ENCODE data around the gene RIMBP3C. TPM values are rescaled to one million over a fixed set of nuclear protein-coding genes. Genes with fewer than 3 reads are reported as not detected.
"Not testable (repeated sequence)": the region's sequence is repeated elsewhere in the genome, so short reads cannot be mapped to it uniquely, and the experiment has no call there.

Gene RIMBP3C
- total and polyA plus RNA-seq, 4 donors = 0.05 to 0.40 (median 0.10) TPM; not detected in 1

GRCh38 chr22:21563912-21564311, 12.7 kb upstream of the RIMBP3C start:
- DNase-seq (no peak), ATAC-seq (ENCODE audit: insufficient read depth, low FRiP score) (no peak)
- H3K4me3 ChIP-seq = no peak overlapping the region
- no peaks in the 10 kb centered on the region for H3K27me3 ChIP-seq (ENCODE audit: control insufficient read depth in 3 of 3, insufficient read depth in 3 of 3, low read length in 2 of 3)
- H3K27ac ChIP-seq (ENCODE audit: low read depth in 1 of 2, low read length in 1 of 2) = no peak overlapping the region
- WGBS, 2 donors = 97% methylated on average over 8 of the region's 8 CpGs
- TF ChIP-seq CTCF (IDR thresholded peaks at IDR 0.05; ENCODE audit: control extremely low read depth, extremely low read depth) = no peak
- H3K36me3 ChIP-seq (ENCODE audit: control insufficient read depth in 4 of 4, insufficient read depth in 4 of 4, low read length in 4 of 4) = no peaks in the 10 kb centered on the region
- H3K4me1 ChIP-seq (ENCODE audit: control insufficient read depth in 5 of 5, insufficient read depth in 5 of 5, low read length in 5 of 5) = peaks cover 2 to 6% (median 3%) of the 10 kb centered on the region in 5 donors
- no peak overlapping the region for H3K9ac ChIP-seq (ENCODE audit: insufficient read depth in 1 of 2, low read length in 2 of 2)
- H3K9me3 ChIP-seq (ENCODE audit: control insufficient read depth in 4 of 4, insufficient read depth in 3 of 4, low read length in 3 of 4) = no peaks in the 10 kb centered on the region

GRCh38 chr22:21560657-21561056, 9.4 kb upstream of the RIMBP3C start:
- not testable (repeated sequence) for H3K27me3 ChIP-seq (ENCODE audit: control insufficient read depth in 3 of 3, insufficient read depth in 3 of 3, low read length in 2 of 3); H3K36me3 ChIP-seq (ENCODE audit: control insufficient read depth in 4 of 4, insufficient read depth in 4 of 4, low read length in 4 of 4); H3K9me3 ChIP-seq (ENCODE audit: control insufficient read depth in 4 of 4, insufficient read depth in 3 of 4, low read length in 3 of 4); ATAC-seq (ENCODE audit: insufficient read depth, low FRiP score); DNase-seq; H3K4me1 ChIP-seq (ENCODE audit: control insufficient read depth in 5 of 5, insufficient read depth in 5 of 5, low read length in 5 of 5); H3K9ac ChIP-seq (ENCODE audit: insufficient read depth in 1 of 2, low read length in 2 of 2); H3K27ac ChIP-seq (ENCODE audit: low read depth in 1 of 2, low read length in 1 of 2); H3K4me3 ChIP-seq
- WGBS, 2 donors = 43% methylated on average over 1 of the region's 3 CpGs; no CpG with 5 or more reads in 1 of the 2 donors

GRCh38 chr22:21559345-21560125, 8.3 kb upstream of the RIMBP3C start:
- not testable (repeated sequence) for H3K9ac ChIP-seq (ENCODE audit: insufficient read depth in 1 of 2, low read length in 2 of 2); H3K27ac ChIP-seq (ENCODE audit: low read depth in 1 of 2, low read length in 1 of 2); H3K4me3 ChIP-seq; H3K27me3 ChIP-seq (ENCODE audit: control insufficient read depth in 3 of 3, insufficient read depth in 3 of 3, low read length in 2 of 3); DNase-seq; H3K4me1 ChIP-seq (ENCODE audit: control insufficient read depth in 5 of 5, insufficient read depth in 5 of 5, low read length in 5 of 5); H3K36me3 ChIP-seq (ENCODE audit: control insufficient read depth in 4 of 4, insufficient read depth in 4 of 4, low read length in 4 of 4); H3K9me3 ChIP-seq (ENCODE audit: control insufficient read depth in 4 of 4, insufficient read depth in 3 of 4, low read length in 3 of 4)
- 49 to 67% methylated on average over 5 to 7 of the region's 10 CpGs for WGBS, 2 donors
- ATAC-seq (ENCODE audit: insufficient read depth, low FRiP score) = peak; percentile 14

- not testable (repeated sequence) for H3K27ac ChIP-seq (ENCODE audit: low read depth in 1 of 2, low read length in 1 of 2); H3K4me1 ChIP-seq (ENCODE audit: control insufficient read depth in 5 of 5, insufficient read depth in 5 of 5, low read length in 5 of 5); H3K4me3 ChIP-seq; H3K9ac ChIP-seq (ENCODE audit: insufficient read depth in 1 of 2, low read length in 2 of 2); DNase-seq; H3K36me3 ChIP-seq (ENCODE audit: control insufficient read depth in 4 of 4, insufficient read depth in 4 of 4, low read length in 4 of 4); H3K27me3 ChIP-seq (ENCODE audit: control insufficient read depth in 3 of 3, insufficient read depth in 3 of 3, low read length in 2 of 3); H3K9me3 ChIP-seq (ENCODE audit: control insufficient read depth in 4 of 4, insufficient read depth in 3 of 4, low read length in 3 of 4)
- peak; percentile 74 for ATAC-seq (ENCODE audit: insufficient read depth, low FRiP score)
- no CpG with 5 or more reads among the region's 44 CpGs for WGBS, 2 donors
Observed at GRCh38 chr22:21550678-21551047, 598 bp downstream of the RIMBP3C start.

- not testable (repeated sequence) for H3K9me3 ChIP-seq (ENCODE audit: control insufficient read depth in 4 of 4, insufficient read depth in 3 of 4, low read length in 3 of 4); H3K27me3 ChIP-seq (ENCODE audit: control insufficient read depth in 3 of 3, insufficient read depth in 3 of 3, low read length in 2 of 3); H3K4me1 ChIP-seq (ENCODE audit: control insufficient read depth in 5 of 5, insufficient read depth in 5 of 5, low read length in 5 of 5); H3K27ac ChIP-seq (ENCODE audit: low read depth in 1 of 2, low read length in 1 of 2); H3K9ac ChIP-seq (ENCODE audit: insufficient read depth in 1 of 2, low read length in 2 of 2); DNase-seq; H3K4me3 ChIP-seq; H3K36me3 ChIP-seq (ENCODE audit: control insufficient read depth in 4 of 4, insufficient read depth in 4 of 4, low read length in 4 of 4)
- ATAC-seq (ENCODE audit: insufficient read depth, low FRiP score) = peak; percentile 81
- WGBS, 2 donors = no CpG with 5 or more reads among the region's 62 CpGs
Observed at GRCh38 chr22:21550008-21550677, 1.1 kb downstream of the RIMBP3C start.

GRCh38 chr22:21549558-21549957, 1.7 kb downstream of the RIMBP3C start:
- not testable (repeated sequence) for H3K9me3 ChIP-seq (ENCODE audit: control insufficient read depth in 4 of 4, insufficient read depth in 3 of 4, low read length in 3 of 4); H3K27me3 ChIP-seq (ENCODE audit: control insufficient read depth in 3 of 3, insufficient read depth in 3 of 3, low read length in 2 of 3); H3K36me3 ChIP-seq (ENCODE audit: control insufficient read depth in 4 of 4, insufficient read depth in 4 of 4, low read length in 4 of 4); DNase-seq; H3K4me1 ChIP-seq (ENCODE audit: control insufficient read depth in 5 of 5, insufficient read depth in 5 of 5, low read length in 5 of 5); H3K9ac ChIP-seq (ENCODE audit: insufficient read depth in 1 of 2, low read length in 2 of 2); H3K4me3 ChIP-seq; H3K27ac ChIP-seq (ENCODE audit: low read depth in 1 of 2, low read length in 1 of 2)
- ATAC-seq (ENCODE audit: insufficient read depth, low FRiP score) = peak; percentile 27
- no CpG with 5 or more reads among the region's 38 CpGs for WGBS, 2 donors

GRCh38 chr22:21544432-21545322, 6.6 kb downstream of the RIMBP3C start:
- not testable (repeated sequence) for H3K4me3 ChIP-seq; DNase-seq; ATAC-seq (ENCODE audit: insufficient read depth, low FRiP score); H3K27me3 ChIP-seq (ENCODE audit: control insufficient read depth in 3 of 3, insufficient read depth in 3 of 3, low read length in 2 of 3); H3K36me3 ChIP-seq (ENCODE audit: control insufficient read depth in 4 of 4, insufficient read depth in 4 of 4, low read length in 4 of 4); H3K9me3 ChIP-seq (ENCODE audit: control insufficient read depth in 4 of 4, insufficient read depth in 3 of 4, low read length in 3 of 4); H3K9ac ChIP-seq (ENCODE audit: insufficient read depth in 1 of 2, low read length in 2 of 2); H3K4me1 ChIP-seq (ENCODE audit: control insufficient read depth in 5 of 5, insufficient read depth in 5 of 5, low read length in 5 of 5); H3K27ac ChIP-seq (ENCODE audit: low read depth in 1 of 2, low read length in 1 of 2)
- WGBS, 2 donors = 97 to 100% methylated on average over 1 to 2 of the region's 17 CpGs
